OCI-LY7 (cell line): ENCODE measurements around the gene USP46.

ENCODE experiments used
- EZH2phosphoT487 ChIP-seq: fragments of 200-600 bp; sonication (generic); IDR thresholded peaks from 2 replicates; pipeline ENCODE4 v1.6.1; 2018; ENCODE audit warnings: low read depth, borderline replicate concordance, mild to moderate bottlenecking, mixed run types, antibody characterized with exemption, low read length, moderate library complexity, mixed read lengths
- TF ChIP-seq, protein P1 (sequence below): fragments of 200-600 bp; sonication (generic); conservative IDR thresholded peaks from 2 replicates; pipeline ENCODE4 v1.5.1; 2014; ENCODE audit warnings: mild to moderate bottlenecking, antibody characterized with exemption, low read length, moderate library complexity, mixed read lengths

DNA sequence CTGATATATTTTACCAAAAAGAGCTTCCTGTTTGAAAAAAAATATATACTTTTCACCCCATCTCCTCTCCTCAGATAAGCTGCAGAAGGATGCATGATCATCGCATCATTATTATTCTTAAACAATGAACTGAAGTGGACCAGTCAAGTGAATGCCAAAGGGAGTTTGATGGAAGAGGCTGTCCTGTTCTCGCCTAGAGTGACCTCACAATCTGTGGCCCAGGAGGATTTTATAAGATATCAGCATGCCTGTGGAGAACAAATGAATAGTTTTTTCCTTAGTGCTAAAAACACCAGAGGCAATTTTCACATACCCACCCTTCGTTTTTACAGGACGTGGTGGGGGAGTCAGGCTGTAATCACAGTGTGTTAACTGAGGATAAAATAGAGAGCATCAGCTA is 112.7 kb downstream of the USP46 start:
- TF ChIP-seq, protein P1, sequence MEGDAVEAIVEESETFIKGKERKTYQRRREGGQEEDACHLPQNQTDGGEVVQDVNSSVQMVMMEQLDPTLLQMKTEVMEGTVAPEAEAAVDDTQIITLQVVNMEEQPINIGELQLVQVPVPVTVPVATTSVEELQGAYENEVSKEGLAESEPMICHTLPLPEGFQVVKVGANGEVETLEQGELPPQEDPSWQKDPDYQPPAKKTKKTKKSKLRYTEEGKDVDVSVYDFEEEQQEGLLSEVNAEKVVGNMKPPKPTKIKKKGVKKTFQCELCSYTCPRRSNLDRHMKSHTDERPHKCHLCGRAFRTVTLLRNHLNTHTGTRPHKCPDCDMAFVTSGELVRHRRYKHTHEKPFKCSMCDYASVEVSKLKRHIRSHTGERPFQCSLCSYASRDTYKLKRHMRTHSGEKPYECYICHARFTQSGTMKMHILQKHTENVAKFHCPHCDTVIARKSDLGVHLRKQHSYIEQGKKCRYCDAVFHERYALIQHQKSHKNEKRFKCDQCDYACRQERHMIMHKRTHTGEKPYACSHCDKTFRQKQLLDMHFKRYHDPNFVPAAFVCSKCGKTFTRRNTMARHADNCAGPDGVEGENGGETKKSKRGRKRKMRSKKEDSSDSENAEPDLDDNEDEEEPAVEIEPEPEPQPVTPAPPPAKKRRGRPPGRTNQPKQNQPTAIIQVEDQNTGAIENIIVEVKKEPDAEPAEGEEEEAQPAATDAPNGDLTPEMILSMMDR, result no peak
- no peak for TF ChIP-seq EZH2phosphoT487
